HG03045 (cell line): ENCODE data around the gene SRPRB.

ENCODE experiments used
- ATAC-seq: cut with Tn5 transposase; IDR thresholded peaks from one replicate; pipeline ENCODE4 v1.9.1; 2021; ENCODE audit warnings: mild to moderate bottlenecking, moderate library complexity; ENCODE audit not compliant: unreplicated experiment

Gene SRPRB

GRCh38 chr3:133840055-133840737 is 34.6 kb downstream of the SRPRB start:
- ATAC-seq: no peak

GRCh38 chr3:133840767-133841166 is 35.2 kb downstream of the SRPRB start:
- no peak for ATAC-seq

DNA sequence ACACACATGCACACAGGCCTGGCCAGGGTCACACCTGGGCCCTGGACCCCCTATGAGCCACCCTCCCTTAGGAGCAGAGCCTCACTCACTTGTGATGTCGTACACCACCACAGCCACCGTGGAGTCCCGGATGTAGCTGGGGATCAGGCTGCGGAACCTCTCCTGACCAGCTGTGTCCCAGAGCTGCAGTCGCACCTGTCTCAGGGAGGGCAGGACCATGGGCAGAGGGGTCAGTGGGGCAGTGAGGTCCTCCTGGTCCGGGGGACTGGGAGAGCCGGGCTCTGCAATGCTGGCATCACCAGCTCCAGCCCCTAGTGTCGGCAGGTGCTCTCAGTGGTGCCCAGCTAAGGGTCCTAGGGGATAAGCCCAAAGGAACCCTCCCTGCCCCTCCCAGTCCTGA is 35.6 kb downstream of the SRPRB start:
- ATAC-seq: no peak

DNA sequence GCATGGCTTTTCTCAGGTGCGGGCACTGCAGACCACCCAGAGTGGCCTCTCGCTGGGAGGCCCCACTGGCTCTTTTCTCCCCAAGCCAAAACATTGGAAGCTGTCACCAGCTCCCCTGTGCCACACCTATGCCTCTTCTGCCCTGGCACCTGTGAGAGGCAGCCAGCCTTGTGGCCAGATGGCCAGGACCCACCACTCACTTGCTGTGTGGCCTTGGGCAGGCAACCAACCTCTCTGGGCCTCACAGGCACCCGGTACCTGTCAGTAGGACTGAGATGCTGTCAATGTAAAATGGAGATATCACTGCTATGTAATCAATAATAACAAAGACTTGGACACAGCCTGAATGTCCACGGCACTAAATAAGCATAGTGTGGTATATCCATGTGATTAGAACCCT is 36.5 kb downstream of the SRPRB start:
- ATAC-seq: no peak

DNA sequence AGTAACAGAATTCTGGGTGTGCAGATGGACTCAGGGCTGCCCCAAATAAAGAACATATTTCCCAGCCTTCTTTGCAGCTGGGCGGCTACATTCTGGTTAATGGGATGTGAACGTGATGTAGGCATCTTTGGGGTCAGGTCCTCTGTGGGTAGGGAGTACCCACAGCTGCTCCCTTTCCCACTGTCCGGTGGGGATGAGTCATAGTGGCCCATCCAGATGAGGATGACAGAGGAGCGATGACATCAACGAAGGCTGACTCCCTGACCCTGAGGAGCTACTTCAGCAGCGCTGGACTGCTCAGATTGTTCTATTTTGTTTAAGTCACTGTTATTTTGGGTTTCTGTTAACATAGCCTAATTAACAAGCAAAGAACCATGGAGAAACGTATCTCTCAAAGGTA is 38.0 kb downstream of the SRPRB start:
- ATAC-seq: no peak

DNA sequence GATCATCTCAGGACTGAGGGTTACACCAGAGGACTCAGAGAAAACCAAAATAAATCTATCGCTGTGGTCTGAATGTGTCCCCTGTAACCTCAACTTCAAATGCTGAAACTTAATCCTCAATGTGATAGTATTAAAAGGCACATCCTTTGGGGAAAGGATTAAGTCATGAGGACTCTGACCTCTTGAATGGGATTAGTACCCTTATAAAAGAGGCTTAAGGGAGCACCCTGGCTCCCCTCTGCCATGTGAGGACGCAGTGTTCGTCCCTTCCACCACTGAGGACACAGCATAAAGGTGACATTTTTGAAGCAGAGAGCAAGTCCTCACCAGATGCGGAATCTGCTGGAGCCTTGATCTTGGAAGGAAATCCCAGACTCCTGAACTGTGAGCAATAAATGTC is 39.5 kb downstream of the SRPRB start:
- no peak for ATAC-seq

DNA sequence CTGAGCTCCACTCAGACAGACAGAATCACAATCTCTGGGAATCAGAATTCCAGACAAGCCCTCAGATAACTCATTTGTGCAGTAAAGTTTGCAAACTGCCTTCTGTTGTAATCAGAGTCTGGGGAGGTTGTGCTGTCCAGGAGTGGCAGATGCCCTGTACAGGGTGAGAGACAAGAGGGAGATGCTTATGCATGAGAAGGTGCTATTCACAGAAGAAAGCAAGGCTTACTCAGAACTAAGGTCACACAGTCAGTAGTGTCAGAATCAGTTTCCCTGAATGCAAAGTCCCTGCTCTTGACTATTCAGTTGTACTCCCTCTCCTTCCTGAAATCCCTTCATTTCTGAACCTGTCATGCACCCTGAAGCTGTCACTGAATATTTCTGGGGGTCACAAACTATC is 43.7 kb downstream of the SRPRB start:
- no peak for ATAC-seq

- ATAC-seq: no peak
Measured at GRCh38 chr3:133850034-133850433, 44.4 kb downstream of the SRPRB start.

GRCh38 chr3:133851266-133851906 is 45.8 kb downstream of the SRPRB start:
- no peak for ATAC-seq

DNA sequence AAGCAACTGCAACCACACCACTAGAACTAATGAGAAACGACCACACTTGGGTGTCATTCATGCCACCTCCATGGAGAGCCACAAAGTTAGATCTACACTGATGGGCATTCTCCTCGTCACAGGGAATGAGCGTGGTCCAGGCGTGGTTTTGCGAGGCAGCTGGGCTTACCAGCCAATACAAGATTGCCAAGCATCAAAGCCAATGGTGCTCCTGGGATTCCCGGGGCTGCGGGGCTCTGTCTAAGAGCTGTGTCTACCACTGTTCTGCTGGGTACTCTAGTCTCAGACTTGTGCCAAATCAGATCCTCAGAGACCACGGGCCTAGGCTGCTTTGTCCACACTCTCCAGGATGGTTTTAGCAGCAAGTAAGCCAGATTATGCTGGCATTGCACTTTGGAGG is 46.3 kb downstream of the SRPRB start:
- ATAC-seq: no peak

DNA sequence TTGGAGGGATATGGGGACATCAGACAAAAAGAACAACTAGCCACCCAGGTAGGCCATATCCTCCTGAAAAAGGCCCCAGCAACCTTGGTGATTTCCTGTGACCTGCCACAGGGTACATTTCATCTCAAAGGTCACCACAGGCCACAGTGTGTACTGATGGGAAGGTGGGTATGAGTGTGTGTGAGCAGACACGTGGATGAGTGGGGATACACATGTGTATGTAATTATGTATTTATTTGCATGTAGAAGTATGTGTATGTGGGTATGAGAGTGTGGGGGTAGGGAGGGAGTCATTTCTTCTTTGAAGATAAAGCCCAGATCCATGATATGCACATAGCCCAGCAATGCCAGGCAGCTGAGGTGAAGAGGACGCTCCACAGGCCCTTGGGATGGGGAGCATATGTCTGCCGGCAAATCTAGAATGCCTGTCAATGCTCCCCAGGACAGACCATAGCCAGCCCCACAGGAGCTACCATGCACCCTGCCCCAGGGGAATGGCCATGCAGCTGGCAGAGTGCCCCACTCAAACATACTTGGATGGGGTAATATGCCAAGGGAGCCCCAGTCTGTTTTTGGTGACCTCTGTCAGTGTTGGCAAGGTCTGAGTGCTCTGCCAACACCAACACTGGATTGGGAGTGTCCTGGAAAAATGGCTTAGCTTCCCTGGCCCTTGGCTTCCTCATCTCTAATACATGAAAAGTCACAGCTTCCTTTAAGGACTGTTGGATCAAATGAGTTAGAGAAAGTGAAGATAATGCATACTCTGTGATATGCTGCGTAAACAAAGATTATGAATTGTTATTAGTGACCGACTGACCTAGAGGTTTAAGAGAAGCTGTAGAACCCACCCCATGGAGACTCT is 47.7 kb downstream of the SRPRB start:
- ATAC-seq: no peak

DNA sequence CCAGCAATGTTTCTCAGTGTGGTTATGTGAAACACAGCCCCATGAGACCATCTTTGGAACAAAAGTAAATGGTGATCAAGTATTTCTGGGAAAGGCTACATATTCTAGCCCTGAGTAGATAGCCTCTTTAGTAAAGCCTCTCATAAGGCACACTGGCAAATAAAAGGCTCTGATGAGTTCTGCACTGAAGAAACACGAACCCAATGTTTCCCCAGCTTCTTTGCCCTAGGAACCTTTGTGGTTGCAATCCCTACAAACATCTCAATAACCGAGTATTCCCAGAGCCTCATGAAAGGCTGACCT is 48.3 kb downstream of the SRPRB start:
- ATAC-seq: no peak

- no peak for ATAC-seq
Measured at GRCh38 chr3:133854264-133855001, 48.8 kb downstream of the SRPRB start.

- no peak for ATAC-seq
Measured at GRCh38 chr3:133855002-133855370, 49.4 kb downstream of the SRPRB start.

GRCh38 chr3:133855772-133856171 is 50.2 kb downstream of the SRPRB start:
- ATAC-seq: no peak

DNA sequence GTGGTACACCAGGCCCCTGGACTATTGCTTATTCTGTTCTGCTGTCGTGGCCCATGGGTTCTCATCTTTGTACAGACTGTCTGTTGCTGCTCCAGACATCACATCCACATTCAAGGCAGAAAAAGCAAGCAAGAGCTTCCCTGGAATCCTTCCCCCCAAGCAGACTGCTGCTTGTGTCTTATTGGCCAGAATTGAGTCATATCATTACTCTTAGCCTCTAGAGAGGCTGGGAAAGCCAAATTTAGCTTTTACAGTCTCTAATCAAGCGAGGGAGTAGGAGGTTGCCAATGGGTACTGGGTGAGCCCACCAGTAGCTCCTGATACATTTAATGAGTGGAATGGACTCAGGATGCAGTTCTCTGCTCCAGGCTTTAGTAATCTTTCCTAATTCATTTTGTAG is 50.7 kb downstream of the SRPRB start:
- ATAC-seq: no peak

- no peak for ATAC-seq
Measured at GRCh38 chr3:133857767-133858166, 52.2 kb downstream of the SRPRB start.

GRCh38 chr3:133859381-133860234 is 54.0 kb downstream of the SRPRB start:
- ATAC-seq: no peak

GRCh38 chr3:133860519-133860918 is 54.9 kb downstream of the SRPRB start:
- ATAC-seq: no peak

DNA sequence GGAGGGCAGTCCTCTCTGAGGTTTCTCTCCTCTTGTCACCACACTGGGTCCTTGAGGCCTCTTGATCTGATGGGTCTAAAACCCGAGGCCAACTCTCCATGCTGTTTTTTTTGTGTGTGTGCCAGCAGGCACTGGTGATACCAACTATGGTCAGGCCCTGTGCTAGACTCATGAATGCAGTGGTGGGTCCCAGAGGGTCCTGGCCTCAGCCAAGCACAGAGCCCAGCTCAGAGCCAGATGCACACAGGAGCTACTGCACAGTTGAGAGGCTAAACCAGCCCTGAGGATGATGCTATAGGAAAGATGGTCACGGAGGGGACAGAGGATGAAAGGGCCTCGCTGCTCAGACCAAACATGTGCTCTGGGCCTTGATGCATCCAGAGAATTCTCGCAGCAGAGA is 56.5 kb downstream of the SRPRB start:
- no peak for ATAC-seq

GRCh38 chr3:133863911-133864310 is 58.3 kb downstream of the SRPRB start:
- no peak for ATAC-seq
